Measurements from ENCODE around the gene ALOXE3. TPM values are rescaled to one million over a fixed set of nuclear protein-coding genes. Genes with fewer than 3 reads are reported as not detected.

The ALOXE3 gene
- total and polyA plus RNA-seq, 4 donors: not detected

GRCh38 chr17:8084250-8084649 lies 34.1 kb downstream of the ALOXE3 start:
- no peak for DNase-seq (ENCODE audit: low spot score)
- no peak overlapping the region for H3K9ac ChIP-seq (ENCODE audit: low read depth in 1 of 2, low read length in 2 of 2)
- H3K36me3 ChIP-seq (ENCODE audit: control insufficient read depth in 4 of 4, insufficient read depth in 3 of 4, low read depth in 1 of 4, low read length in 3 of 4): no peaks in the 10 kb centered on the region
- no peak for TF ChIP-seq GABPA (IDR thresholded peaks at IDR 0.05 in 1 of 2, conservative IDR thresholded peaks at IDR 0.05 in 1 of 2)
- TF ChIP-seq, protein P1, sequence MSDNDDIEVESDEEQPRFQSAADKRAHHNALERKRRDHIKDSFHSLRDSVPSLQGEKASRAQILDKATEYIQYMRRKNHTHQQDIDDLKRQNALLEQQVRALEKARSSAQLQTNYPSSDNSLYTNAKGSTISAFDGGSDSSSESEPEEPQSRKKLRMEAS (IDR thresholded peaks at IDR 0.05): no peak
- no peak for TF ChIP-seq RAD21 (IDR thresholded peaks at IDR 0.05)
- no peak for TF ChIP-seq ZBTB33 (IDR thresholded peaks at IDR 0.05)
- TF ChIP-seq RXRA (IDR thresholded peaks at IDR 0.05): no peak
- TF ChIP-seq FOXA1 (IDR thresholded peaks at IDR 0.05): no peak
- TF ChIP-seq EGR1 (IDR thresholded peaks at IDR 0.05; ENCODE audit: low read depth in 2 of 2): no peak
- no peak for TF ChIP-seq TAF1 (conservative IDR thresholded peaks at IDR 0.05)
- no peak for TF ChIP-seq HNF4A (conservative IDR thresholded peaks at IDR 0.05)
- no peak for TF ChIP-seq HNF4G (IDR thresholded peaks at IDR 0.05)
- no peak for TF ChIP-seq YY1 (IDR thresholded peaks at IDR 0.05)
- no peak for TF ChIP-seq NR2F2 (IDR thresholded peaks at IDR 0.05)
- TF ChIP-seq ATF3 (IDR thresholded peaks at IDR 0.05): no peak
- TF ChIP-seq JUND (IDR thresholded peaks at IDR 0.05): no peak
- no peak for TF ChIP-seq SP1 (IDR thresholded peaks at IDR 0.05)
- TF ChIP-seq FOXA2 (IDR thresholded peaks at IDR 0.05): no peak
- TF ChIP-seq, protein P2, sequence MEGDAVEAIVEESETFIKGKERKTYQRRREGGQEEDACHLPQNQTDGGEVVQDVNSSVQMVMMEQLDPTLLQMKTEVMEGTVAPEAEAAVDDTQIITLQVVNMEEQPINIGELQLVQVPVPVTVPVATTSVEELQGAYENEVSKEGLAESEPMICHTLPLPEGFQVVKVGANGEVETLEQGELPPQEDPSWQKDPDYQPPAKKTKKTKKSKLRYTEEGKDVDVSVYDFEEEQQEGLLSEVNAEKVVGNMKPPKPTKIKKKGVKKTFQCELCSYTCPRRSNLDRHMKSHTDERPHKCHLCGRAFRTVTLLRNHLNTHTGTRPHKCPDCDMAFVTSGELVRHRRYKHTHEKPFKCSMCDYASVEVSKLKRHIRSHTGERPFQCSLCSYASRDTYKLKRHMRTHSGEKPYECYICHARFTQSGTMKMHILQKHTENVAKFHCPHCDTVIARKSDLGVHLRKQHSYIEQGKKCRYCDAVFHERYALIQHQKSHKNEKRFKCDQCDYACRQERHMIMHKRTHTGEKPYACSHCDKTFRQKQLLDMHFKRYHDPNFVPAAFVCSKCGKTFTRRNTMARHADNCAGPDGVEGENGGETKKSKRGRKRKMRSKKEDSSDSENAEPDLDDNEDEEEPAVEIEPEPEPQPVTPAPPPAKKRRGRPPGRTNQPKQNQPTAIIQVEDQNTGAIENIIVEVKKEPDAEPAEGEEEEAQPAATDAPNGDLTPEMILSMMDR (IDR thresholded peaks at IDR 0.05; ENCODE audit: low read depth, low read length, missing input control): no peak
- TF ChIP-seq, protein P3, sequence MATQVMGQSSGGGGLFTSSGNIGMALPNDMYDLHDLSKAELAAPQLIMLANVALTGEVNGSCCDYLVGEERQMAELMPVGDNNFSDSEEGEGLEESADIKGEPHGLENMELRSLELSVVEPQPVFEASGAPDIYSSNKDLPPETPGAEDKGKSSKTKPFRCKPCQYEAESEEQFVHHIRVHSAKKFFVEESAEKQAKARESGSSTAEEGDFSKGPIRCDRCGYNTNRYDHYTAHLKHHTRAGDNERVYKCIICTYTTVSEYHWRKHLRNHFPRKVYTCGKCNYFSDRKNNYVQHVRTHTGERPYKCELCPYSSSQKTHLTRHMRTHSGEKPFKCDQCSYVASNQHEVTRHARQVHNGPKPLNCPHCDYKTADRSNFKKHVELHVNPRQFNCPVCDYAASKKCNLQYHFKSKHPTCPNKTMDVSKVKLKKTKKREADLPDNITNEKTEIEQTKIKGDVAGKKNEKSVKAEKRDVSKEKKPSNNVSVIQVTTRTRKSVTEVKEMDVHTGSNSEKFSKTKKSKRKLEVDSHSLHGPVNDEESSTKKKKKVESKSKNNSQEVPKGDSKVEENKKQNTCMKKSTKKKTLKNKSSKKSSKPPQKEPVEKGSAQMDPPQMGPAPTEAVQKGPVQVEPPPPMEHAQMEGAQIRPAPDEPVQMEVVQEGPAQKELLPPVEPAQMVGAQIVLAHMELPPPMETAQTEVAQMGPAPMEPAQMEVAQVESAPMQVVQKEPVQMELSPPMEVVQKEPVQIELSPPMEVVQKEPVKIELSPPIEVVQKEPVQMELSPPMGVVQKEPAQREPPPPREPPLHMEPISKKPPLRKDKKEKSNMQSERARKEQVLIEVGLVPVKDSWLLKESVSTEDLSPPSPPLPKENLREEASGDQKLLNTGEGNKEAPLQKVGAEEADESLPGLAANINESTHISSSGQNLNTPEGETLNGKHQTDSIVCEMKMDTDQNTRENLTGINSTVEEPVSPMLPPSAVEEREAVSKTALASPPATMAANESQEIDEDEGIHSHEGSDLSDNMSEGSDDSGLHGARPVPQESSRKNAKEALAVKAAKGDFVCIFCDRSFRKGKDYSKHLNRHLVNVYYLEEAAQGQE (IDR thresholded peaks at IDR 0.05): no peak
- WGBS: 86% methylated on average over 6 of the region's 6 CpGs
- H3K27me3 ChIP-seq (ENCODE audit: control insufficient read depth in 4 of 4, insufficient read depth in 4 of 4, low read length in 3 of 4): peaks cover 0 to 10% (median 4%) of the 10 kb centered on the region in 4 donors
- no peak overlapping the region for H3K4me3 ChIP-seq (ENCODE audit: low read depth in 1 of 3, low read length in 3 of 3)
- H3K9me3 ChIP-seq (ENCODE audit: control insufficient read depth in 4 of 4, low read length in 3 of 4): no peaks in the 10 kb centered on the region
- H3K4me1 ChIP-seq (ENCODE audit: control insufficient read depth in 4 of 4, insufficient read depth in 4 of 4, low read length in 3 of 4): peaks cover 4 to 11% (median 9%) of the 10 kb centered on the region in 4 donors
- H3K27ac ChIP-seq (ENCODE audit: low read depth in 1 of 2, low read length in 2 of 2): no peak overlapping the region

All from liver (tissue), 9 donors.